Vagina (tissue), 2 donors: Measurements from ENCODE around the gene TAF7L.
"Not testable (repeated sequence)": the region's sequence is repeated elsewhere in the genome, so short reads cannot be mapped to it uniquely, and the experiment has no call there.

Experiments used
- POLR2A ChIP-seq, 2 donors: fragments of 450-650 bp; IDR thresholded peaks; one replicate each; pipeline ENCODE4 v1.6.1; 2017; ENCODE audit warnings: antibody characterized with exemption in 2 of 2, mild to moderate bottlenecking in 2 of 2, moderate library complexity in 2 of 2
- POLR2AphosphoS5 ChIP-seq, 2 donors: sonication (generic); formaldehyde crosslinking; IDR thresholded peaks; one replicate each; pipeline ENCODE4 v1.9.0; 2017; ENCODE audit warnings: antibody characterized with exemption in 2 of 2, mild to moderate bottlenecking in 2 of 2, low read depth in 1 of 2; ENCODE audit not compliant: insufficient read depth in 1 of 2
- TF ChIP-seq, protein P1 (sequence below), 3 experiments: fragments of 450-650 bp in 2 of 3; fragments of 200-600 bp in 1 of 3; sonication (generic) in 1 of 3; IDR thresholded peaks; one replicate each; pipeline ENCODE4 v1.5.1; 2017 to 2019; ENCODE audit warnings: antibody characterized with exemption in 3 of 3, mild to moderate bottlenecking in 2 of 3, moderate library complexity in 2 of 3

DNA sequence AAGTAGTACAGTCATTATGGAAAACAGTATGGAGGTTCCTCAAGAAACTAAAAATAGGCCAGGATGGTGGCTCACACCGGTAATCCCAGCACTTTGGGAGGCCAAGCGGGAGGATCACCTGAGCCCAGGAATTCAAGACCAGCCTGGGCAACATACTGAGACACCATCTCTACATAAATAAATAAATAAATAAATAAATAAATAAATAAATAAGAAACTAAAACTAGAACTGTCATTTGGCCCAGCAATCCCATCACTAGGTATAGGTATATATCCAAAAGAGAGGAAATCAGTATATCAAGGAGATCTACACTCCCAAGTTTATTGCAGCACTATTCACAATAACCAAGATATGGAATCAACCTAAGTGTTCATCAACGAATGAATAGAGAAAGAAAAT is 4.5 kb upstream of the TAF7L start:
- TF ChIP-seq, protein P1, sequence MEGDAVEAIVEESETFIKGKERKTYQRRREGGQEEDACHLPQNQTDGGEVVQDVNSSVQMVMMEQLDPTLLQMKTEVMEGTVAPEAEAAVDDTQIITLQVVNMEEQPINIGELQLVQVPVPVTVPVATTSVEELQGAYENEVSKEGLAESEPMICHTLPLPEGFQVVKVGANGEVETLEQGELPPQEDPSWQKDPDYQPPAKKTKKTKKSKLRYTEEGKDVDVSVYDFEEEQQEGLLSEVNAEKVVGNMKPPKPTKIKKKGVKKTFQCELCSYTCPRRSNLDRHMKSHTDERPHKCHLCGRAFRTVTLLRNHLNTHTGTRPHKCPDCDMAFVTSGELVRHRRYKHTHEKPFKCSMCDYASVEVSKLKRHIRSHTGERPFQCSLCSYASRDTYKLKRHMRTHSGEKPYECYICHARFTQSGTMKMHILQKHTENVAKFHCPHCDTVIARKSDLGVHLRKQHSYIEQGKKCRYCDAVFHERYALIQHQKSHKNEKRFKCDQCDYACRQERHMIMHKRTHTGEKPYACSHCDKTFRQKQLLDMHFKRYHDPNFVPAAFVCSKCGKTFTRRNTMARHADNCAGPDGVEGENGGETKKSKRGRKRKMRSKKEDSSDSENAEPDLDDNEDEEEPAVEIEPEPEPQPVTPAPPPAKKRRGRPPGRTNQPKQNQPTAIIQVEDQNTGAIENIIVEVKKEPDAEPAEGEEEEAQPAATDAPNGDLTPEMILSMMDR (IDR thresholded peaks at IDR 0.05) = not testable (repeated sequence)
- not testable (repeated sequence) for TF ChIP-seq POLR2A (IDR thresholded peaks at IDR 0.05); POLR2AphosphoS5 (IDR thresholded peaks at IDR 0.05; ENCODE audit: insufficient read depth in 1 of 2, low read depth in 1 of 2)
